Bronchial epithelial cell (primary cell): ENCODE data around the gene MRPS18B. TPM values are rescaled to one million over a fixed set of nuclear protein-coding genes. Genes with fewer than 3 reads are reported as not detected.
"Not testable (repeated sequence)": the region's sequence is repeated elsewhere in the genome, so short reads cannot be mapped to it uniquely, and the experiment has no call there.

Experiments
- DNase-seq: peaks from one replicate; pipeline ENCODE4 v3.0.0-alpha.2; 2010; ENCODE audit warnings: low read depth
- FAIRE-seq: peaks from 2 replicates; lab custom pipeline; 2011; peaks lifted over from hg19 to GRCh38; lab: Jason Lieb, UNC
- H3K27me3 ChIP-seq: 2 replicates; pipeline ENCODE4 v1.5.1; 2011; ENCODE audit warnings: low read length; ENCODE audit not compliant: control insufficient read depth, insufficient read depth
- H3K36me3 ChIP-seq: 2 replicates; pipeline ENCODE4 v1.5.1; 2011; ENCODE audit warnings: low read length; ENCODE audit not compliant: control insufficient read depth, insufficient read depth
- H3K4me3 ChIP-seq: 2 replicates; pipeline ENCODE4 v1.5.1; 2011; ENCODE audit warnings: mild to moderate bottlenecking, low read depth, low read length, control low read depth
- CTCF ChIP-seq: IDR thresholded peaks from 2 replicates; pipeline ENCODE4 v1.5.1; 2011; ENCODE audit warnings: mild to moderate bottlenecking, moderate library complexity, low read length, control low read depth, inconsistent platforms; ENCODE audit not compliant: insufficient read depth, severe bottlenecking
- total RNA-seq: library from RNA; depleted of rRNA; stranded (reverse); fragments of >200 nt; gene quantifications from 2 replicates; pipeline ENCODE4 v1.2.1, GENCODE V29; 2014

Gene MRPS18B
- total RNA-seq, 1 donor from 2014 or later, result 62.1 TPM

GRCh38 chr6:30590509-30590908 is 27.1 kb upstream of the MRPS18B start:
- peak; percentile 13 for FAIRE-seq
- H3K27me3 ChIP-seq, result no peaks in the 10 kb centered on the region
- DNase-seq, result no peak
- H3K4me3 ChIP-seq, result no peak overlapping the region
- TF ChIP-seq CTCF, result no peak
- peaks cover 19% of the 10 kb centered on the region for H3K36me3 ChIP-seq

- peaks cover 15% of the 10 kb centered on the region for H3K36me3 ChIP-seq
- no peak overlapping the region for H3K4me3 ChIP-seq
- DNase-seq (peak; percentile 90), FAIRE-seq (no peak)
- H3K27me3 ChIP-seq, result no peaks in the 10 kb centered on the region
- no peak for TF ChIP-seq CTCF
These were observed 26.6 kb upstream of the MRPS18B start for GRCh38 chr6:30591008-30591407.

GRCh38 chr6:30592287-30592686 is 25.4 kb upstream of the MRPS18B start:
- DNase-seq (no peak), FAIRE-seq (no peak)
- Histone ChIP-seq H3K27me3 (no peaks in the 10 kb centered on the region), H3K36me3 (peaks cover 9% of the 10 kb centered on the region), H3K4me3 (no peak overlapping the region)
- TF ChIP-seq CTCF, result no peak

GRCh38 chr6:30597315-30598144 is 20.1 kb upstream of the MRPS18B start:
- not testable (repeated sequence) for H3K4me3 ChIP-seq, H3K27me3 ChIP-seq
- TF ChIP-seq CTCF, result peak; percentile 71
- FAIRE-seq (peak; percentile 40), DNase-seq (peak; percentile 75)
- H3K36me3 ChIP-seq, result peaks cover 12% of the 10 kb centered on the region

- no peak for TF ChIP-seq CTCF
- Histone ChIP-seq H3K4me3 (no peak overlapping the region), H3K36me3 (peaks cover 19% of the 10 kb centered on the region), H3K27me3 (no peaks in the 10 kb centered on the region)
- no peak for FAIRE-seq
- no peak for DNase-seq
These were observed 18.6 kb upstream of the MRPS18B start for GRCh38 chr6:30598912-30599624.
